Measurements from ENCODE around the gene SOST.

Gene SOST

GRCh38 chr17:43782913-43783680 lies 24.5 kb upstream of the SOST start:
- no peak for DNase-seq (ENCODE audit: low read depth)
- H3K4me3 ChIP-seq (ENCODE audit: low read length): no peak overlapping the region
- no peak for TF ChIP-seq CTCF (conservative IDR thresholded peaks at IDR 0.05; ENCODE audit: low read depth, low read length)

GRCh38 chr17:43780135-43780534 lies 21.5 kb upstream of the SOST start, which contains the start of gene CFAP97D1:
TSS of gene CFAP97D1 (plus strand) at chr17:43780435. CDS start at chr17:43780463, 28 bp downstream.
- TF ChIP-seq CTCF (conservative IDR thresholded peaks at IDR 0.05; ENCODE audit: low read depth, low read length): no peak
- peak within 1 kb of the TSS; percentile 76 for H3K4me3 ChIP-seq (ENCODE audit: low read length)
- DNase-seq (ENCODE audit: low read depth): no peak

GRCh38 chr17:43779145-43780125 lies 20.8 kb upstream of the SOST start:
- DNase-seq (ENCODE audit: low read depth): peak; percentile 6
- peak overlapping the region; percentile 76 for H3K4me3 ChIP-seq (ENCODE audit: low read length)

GRCh38 chr17:43778337-43779144 lies 19.9 kb upstream of the SOST start, which contains the start of gene DUSP3:
TSS of gene DUSP3 (minus strand) at chr17:43778977. CDS start at chr17:43778924, 53 bp downstream.
- H3K4me3 ChIP-seq (ENCODE audit: low read length): peak within 1 kb of the TSS; percentile 76
- peak; percentile 79 for DNase-seq (ENCODE audit: low read depth)
- TF ChIP-seq CTCF (conservative IDR thresholded peaks at IDR 0.05; ENCODE audit: low read depth, low read length): no peak

More at GRCh38 chr17:43779145-43780125, 20.8 kb upstream of the SOST start:
- peak; percentile 29 for TF ChIP-seq CTCF (conservative IDR thresholded peaks at IDR 0.05; ENCODE audit: low read depth, low read length)

GRCh38 chr17:43774304-43775250 lies 16.0 kb upstream of the SOST start:
- no peak for DNase-seq (ENCODE audit: low read depth)
- TF ChIP-seq CTCF (conservative IDR thresholded peaks at IDR 0.05; ENCODE audit: low read depth, low read length): no peak
- H3K4me3 ChIP-seq (ENCODE audit: low read length): no peak overlapping the region

Data from retinal pigment epithelial cell (primary cell).